ENCODE measurements around the gene AP2S1.
"Not testable (repeated sequence)": the region's sequence is repeated elsewhere in the genome, so short reads cannot be mapped to it uniquely, and the experiment has no call there.

AP2S1 gene

DNA sequence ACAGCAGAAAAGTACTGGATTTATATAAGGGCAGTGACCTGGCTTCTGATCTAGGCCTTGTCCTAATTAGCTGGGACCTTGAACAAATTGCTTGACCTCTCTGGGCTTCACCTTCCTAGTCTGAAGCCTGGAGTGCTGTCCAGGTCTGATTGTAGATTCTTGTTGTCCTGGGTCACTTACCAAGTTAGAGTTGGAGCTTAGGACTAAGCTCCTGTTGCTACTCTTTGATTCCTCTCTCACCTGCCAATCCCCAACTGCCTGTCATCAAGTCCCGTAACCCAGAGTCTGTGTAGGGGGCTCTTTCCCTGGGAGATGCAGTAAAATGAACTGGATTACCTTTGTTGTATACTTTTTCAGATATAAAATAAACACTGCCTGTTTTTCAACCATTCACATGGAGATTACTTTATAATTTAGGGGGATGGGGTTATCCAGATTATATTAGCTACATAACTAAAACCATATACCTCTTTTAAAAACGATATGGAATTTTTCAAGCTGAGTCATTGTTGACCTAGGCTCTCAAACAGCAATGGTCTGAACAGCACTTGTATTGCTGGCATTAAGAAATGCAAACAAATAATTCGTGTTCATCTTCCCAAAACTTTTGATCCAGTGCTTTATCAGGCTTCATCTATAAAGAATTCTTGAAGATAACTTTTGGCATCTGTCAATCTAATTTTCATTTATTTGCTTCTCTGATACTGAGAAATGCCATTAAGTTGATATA lies 15.9 kb upstream of the AP2S1 start:
- no peak for DNase-seq

DNA sequence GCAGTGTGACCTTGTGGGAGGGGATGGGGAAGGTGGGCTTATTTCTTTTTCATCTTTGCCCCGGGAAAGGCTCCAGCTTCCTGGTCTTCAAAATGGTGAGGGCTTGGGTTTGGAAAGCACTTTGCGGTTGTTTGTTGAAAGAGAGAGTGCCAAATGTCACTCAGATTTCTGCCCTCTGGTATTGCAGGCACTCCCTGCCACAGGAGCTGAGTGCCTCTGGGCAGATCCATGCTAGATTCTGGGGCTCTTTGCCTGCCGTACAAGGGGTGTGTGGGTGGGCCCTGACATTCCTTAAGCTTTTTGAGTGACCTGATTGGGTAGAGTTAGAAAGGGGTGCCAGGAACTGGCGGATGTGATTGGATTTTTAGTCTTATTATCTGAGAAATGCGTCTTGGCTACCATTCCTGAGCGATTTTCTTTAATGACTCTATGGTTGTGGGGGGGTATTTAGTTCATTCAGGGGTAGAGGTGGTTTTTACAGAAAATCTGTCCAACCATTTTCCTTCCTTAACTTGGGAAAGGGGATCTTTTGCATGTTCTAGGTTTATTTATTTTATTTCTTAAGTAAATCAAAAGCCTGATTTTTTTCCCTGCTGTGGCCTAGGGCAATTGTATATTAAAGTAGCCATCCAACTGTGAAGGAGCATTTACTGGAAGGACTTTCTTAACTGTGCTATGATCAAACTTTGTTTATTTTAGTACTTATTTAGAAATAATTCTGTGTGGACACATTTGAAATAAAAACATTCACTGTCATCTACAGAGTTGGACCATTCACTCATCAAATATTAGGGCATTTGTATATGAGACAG lies 13.4 kb upstream of the AP2S1 start:
- DNase-seq: no peak

DNA sequence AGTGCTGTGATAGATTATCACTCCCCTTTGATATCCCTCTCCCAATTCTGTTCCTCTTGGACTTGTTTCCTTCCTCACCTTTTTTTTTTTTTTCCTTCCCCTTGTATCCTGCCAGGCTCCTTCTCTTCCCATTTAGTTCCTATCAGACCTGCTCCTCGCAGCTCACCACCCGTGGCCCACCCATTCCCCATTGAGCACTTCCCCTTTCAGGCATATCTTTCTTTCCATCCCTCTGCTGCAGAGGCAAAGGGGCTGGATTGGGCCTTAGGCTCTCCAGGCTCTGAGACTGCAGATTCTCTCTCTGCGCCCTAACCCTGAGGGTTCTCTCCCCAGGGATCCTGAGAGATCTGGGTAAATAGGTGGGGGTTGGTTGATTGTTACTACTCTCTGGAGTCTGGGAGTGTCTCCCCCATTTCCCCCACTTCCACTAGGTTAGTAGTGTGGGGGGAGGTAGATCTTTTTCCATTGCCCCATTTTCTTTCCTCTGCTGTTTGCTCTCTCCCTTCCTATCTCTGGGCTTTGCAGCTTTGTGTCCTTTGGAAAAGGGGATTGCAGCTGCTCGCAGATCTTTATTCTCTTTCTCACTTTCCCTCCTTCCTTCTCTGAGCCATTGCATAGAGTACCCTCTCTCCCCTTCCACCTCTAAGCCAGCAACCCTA lies 12.5 kb upstream of the AP2S1 start:
- no peak for DNase-seq

DNA sequence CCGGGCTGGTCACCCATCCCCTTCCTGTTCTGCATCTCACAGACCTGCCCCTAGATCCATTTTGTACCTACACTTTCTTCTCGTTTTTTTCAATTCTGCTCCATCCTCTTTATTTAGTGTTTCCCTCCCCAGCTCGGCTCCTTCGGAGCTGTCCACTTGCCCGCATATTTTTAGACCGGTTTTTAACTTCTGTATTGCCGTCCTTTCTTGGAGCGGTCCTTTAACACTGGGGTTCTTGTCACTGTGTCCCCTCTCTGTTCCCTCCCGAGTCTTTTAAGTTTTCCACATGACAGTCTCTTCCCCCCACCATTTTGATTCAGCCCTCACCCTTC lies 11.8 kb upstream of the AP2S1 start:
- no peak for DNase-seq

DNA sequence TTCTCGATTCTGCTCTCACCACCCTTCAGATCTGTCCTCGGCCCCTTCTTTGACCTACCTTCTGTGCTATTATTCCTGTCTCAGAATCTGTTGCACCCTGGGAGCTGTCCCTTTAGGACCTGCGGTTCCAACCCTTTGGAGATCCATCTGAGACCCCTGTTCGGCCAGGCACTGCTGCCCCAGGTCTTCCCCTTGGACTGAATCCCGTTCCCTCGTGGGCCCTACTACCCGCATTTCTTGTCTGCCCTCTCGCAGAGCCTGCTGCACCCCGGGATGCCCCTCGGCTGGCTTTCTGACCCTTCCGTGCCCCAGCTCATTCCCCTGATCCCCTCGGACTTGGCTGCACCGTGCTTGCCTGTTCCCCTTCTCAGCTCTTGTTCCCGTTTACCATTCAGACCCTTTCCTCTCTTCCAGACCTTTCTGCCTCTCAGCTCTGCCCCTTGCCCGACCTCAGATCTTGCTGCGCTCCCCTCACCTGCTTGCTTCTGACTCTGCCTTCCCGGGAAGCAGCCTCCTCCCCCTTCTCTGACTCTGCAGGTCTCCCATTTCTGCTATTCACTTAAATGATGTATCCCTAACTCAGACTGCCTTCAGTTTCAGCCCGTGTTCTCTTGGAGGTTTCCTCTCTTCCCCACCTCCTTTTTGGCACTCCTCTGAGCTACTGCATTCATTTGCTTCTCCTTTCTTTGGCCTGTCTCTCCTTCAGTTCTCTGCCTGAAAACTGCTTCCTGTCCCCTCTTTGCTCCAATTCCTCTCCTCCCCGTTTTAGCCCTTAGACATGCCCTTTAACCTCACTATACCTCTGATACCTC lies 11.3 kb upstream of the AP2S1 start:
- no peak for DNase-seq

DNA sequence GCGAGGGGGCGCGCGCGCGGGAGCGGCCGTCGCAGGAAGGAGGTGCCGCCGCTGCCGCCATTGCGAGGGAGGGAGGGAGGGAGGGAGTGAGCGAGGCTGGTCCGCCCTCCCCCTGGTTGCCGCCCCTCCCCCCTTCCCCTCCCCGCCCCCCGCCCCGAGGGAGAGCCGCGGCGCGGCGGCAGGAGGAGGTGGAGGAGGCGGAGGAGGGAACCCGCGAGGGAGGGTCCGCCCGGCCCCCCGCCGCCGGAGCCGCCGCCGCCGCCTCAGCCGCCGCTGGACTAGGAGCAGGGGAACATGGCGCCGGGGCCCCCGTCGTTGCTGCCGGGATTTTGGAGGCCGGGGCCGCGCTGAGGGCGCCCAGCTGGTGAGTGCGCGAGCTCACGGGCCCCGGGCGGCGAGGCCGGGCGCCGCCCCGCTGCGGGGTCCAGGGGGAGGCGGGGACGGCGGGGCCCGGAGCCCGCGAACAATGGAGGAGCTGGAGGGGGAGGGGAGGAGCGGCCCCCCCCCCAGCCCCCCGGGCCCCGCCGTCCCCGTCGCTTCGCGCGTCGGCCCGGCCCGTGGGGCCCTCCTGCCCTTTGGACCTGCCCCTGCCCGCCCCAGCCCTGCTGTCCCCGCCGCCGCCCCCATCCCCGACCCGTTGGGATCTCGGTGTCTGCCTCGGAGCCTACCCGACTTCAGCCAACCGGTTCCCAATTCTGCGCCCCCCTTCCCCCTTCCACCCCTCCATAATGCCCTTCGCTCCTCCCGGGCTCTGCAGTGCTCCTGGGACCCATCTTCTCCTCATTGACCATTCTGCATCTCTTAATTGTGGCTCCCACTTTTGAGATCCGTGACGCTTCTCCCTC lies 10.4 kb upstream of the AP2S1 start, which contains the start of gene ARHGAP35:
ARHGAP35 (plus strand) TSS at position 152 of the 845 bp plus-strand sequence. CDS start 57,679 bp downstream, outside the sequence.
- DNase-seq: no peak

DNA sequence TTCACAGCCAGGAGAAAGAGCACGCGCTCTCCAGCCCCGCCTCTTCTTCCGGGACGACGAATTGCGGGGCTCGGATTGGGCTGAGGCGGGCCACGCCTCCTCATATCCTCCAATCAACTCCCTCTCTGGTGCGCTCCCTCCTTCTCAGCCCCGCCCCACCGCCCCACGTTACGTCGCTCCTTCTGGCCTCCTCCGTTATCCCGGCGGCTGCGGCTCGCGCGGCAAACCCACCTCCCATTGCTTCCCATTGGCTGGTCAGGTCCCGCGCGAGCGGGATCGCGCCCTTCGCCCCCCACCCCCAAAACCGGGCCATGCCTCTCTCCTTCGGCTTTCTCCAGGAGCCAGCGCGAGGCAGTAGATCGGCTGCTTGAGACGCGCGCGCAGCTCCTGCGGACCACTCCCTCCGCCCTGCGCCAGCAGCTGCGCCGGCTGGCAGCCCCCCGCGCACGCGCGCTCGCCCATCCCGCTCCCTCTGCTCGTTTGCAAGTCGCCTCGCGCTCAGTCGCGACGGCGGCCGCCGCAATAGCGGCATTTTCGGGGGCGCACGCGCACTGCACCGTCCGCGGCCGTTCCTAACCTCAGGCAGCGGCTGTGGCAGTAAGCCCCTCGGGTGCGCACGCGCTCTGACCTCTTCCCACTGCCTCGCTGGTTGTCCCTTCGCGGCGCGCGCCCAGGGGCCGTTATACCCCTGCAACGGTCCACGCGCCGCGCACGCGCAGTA lies 9.6 kb upstream of the AP2S1 start:
- peak; percentile 90 for DNase-seq

DNA sequence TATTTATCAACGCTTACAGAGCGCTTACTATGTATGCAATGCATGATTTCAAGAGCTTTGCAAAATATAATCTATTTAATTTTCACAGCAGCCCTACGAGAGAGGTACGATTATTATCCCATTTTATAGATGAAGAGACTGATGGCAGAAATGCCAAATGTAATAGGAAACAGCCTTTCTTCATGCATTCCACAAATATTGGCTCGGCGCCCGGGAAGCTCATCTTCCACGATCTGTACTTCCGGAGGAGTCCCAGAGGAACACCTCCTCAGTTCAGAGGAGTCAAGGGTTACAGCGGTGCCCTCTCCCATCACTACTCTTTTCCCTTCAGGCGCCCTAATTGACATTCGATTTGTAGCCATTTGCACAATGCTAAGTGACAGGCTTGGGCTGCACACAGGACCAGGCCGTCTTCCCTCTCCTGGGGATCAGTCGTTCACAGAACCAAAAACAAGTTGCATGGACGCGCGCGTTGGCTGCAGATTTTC lies 9.0 kb upstream of the AP2S1 start:
- peak; percentile 78 for DNase-seq

DNA sequence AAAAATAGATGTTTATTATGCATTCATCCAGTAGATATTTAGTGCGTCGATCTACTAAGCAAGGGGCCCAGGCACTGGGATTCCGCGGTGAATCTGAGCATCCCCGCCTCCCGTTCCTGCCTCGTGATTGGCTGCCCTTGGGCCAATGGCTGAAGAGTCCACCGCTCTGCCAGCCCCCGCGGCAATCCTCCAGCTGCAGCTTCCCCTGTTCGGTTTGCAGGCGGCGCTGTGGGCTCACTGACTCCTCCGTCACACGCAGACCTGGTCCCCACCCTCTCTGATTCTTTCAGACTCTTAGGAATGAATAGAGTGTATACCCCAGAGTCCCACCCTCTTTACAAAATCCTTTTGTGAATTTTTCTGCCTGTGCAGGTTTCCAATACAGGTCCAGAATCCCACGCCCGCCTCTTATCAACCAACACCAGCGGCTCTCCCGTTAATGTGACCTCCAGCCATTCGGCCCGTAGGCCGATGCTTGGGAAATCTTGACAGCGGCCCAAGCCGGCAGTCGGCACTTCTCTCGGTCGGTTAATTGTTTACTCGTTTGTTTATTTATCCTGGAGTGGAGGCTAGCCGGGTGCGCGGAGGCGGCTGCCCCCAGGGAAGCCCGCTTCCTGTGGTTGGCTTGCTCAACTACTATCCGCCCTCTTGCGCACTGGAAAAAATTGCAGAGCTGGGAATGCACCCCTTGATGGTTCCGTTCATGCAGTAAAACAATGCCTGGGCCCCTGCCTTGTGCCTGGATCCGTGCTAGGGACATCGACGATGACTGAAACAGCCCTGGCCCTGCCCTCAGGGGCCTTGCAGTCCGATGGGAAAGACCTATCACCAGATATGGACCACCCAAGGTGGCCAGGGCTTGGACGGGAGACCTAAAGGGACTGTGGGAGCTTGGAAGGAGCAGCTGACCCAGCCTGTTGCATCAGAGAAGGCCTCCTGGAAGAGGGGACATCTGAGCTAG lies 5.7 kb upstream of the AP2S1 start:
- DNase-seq: peak; percentile 74

DNA sequence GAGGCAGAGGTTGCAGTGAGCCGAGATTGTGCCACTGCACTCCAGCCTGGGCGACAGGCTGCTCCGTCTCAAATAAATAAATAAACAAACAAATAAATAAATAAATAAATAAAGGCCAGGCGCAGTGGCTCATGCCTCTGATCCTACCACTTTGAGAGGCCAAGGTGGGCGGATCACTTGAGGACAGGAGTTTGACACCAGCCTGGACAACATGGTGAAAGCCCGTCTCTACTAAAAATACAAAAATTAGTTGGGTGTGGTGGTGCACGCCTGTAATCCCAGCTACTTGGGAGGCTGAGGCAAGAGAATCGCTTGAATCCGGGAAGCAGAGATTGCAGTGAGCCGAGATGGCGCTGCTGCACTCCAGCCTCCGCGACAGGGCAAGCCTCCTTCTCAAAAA lies 4.1 kb upstream of the AP2S1 start:
- not testable (repeated sequence) for DNase-seq

DNA sequence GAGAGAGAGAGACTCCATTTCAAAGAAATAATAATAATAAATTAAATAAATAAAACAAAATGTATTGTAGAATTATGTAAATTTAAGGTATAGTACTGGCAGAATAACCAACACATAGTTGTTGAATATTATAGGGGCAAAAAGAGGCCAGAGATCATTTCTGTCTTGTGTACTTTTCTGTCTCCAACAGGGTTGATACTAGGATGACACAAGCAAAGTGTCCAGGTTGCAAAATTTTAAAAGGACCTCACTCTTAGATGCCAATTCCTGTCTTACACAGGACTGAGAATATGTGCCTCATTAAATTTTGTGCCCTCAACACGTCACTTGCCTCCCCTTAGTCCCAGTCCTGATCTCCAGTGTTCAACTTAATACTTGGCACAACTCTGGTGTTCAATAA lies 2.2 kb upstream of the AP2S1 start:
- DNase-seq: no peak

DNA sequence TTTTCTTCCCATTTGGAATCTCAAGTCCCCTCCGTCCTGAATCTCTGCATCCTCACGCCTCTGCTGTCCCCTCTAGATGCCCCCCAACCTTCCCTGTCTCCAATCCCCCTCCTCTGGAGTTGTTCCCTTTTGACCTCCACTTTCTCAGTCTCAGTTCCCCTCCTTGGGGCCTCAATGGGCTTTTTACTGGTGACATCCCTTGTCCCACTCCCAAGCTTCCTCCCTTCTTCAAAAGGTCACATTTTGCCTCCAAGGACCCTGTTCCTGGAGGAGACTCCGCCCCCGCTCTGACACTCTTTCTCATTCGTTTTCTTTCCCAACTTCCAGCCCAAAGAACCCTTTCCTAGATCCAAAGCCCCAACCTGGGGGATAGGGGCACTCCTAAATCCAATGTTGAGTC lies 1.0 kb downstream of the AP2S1 start:
- DNase-seq: no peak

DNA sequence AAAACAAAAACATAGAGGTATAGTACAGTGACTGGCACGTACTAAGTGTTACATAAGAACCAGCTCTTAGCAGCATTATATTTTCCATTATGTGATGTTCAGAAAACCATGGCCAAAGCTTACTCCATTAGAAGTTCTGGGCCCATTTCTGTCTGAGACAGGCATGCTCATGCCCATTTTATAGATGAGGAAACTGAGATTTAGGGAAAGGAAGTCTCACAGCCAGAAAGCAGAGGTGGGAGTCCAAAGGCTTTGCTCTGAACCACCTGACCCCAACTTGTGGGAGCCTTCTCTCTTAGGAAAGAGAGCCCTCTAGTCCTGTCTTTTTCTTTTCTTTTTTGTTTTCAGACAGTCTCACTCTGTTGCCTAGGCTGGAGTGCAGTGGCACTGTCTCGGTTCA lies 2.3 kb downstream of the AP2S1 start:
- DNase-seq: no peak

DNA sequence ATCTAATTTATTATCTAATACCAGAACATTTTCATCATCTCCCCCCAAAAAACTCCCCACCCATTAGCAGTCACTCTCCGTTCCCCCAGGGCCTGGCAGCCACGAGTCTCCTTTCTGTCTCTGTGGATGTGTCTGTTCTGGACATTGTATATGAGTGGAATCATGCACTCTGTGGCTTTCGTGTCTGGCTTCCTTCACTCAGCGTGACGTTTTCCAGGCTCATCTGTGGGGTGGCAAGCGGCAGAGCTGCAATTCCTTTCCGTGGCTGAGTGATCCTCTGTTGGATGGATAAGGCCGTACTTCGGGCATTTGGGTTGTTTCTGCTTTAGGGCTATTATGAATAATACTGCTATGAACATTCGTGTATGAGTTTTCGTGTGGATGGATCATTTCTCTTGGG lies 3.1 kb downstream of the AP2S1 start:
- DNase-seq: no peak

DNA sequence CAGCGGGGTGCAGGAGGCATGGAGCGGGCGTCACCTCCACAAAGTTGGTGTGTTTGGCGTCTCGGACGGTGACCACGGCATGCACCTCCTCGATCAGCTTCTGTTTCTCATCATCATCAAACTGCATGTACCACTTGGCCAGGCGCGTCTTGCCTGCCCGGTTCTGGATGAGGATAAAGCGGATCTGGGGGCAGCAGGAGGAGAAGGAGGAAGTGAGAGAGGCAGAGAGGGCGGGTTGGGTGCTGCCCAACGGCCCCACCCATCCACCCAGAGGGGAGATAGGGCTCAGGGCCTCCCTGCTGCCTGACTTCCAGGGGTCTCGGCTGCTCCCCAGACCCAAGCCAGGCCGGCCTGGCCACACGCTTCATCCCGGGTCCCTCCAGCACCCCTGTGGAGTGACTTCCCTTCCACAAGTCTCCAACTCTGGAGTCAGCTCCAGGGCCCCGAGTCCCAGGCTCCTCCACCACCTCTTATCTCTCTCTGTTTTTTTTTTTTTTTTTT lies 4.6 kb downstream of the AP2S1 start:
- DNase-seq: no peak

DNA sequence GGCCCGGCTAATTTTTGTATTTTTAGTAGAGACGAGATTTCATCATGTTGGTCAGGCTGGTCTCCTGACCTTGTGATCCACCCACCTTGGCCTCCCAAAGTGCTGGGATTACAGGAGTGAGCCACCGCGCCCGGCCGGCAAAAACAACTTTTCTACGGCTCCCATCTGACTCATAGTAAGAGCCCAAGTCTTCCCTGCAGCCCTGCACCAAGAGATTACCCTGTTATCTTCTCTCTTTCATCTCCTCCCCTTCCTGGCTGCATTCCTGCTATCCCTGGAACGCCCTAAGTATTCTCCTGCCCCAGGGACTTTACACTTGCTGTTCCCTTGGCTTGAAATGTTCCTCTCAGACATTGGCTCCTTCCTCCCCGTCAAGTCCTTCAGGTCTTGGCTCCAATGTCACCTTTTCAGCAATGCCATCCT lies 6.6 kb downstream of the AP2S1 start:
- DNase-seq: no peak

DNA sequence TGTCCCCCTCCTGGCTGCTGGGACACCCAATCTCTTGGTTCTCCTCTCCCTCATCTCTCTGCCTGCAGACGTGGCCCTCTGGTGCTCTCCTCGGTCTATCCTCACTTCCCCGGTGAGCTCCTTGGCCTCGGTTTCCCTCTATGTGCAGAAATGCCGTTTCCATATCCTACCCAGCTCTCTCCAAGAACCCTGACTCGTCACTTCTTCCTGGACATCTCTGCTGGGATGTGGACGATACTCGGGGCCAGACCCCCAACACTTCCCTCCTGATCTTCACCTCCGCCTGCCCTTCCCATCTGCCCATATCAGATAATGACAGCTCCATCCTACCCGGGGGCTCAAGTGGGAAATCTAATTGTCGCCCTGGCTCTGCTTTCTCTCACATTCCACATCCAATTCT lies 7.9 kb downstream of the AP2S1 start:
- no peak for DNase-seq

DNA sequence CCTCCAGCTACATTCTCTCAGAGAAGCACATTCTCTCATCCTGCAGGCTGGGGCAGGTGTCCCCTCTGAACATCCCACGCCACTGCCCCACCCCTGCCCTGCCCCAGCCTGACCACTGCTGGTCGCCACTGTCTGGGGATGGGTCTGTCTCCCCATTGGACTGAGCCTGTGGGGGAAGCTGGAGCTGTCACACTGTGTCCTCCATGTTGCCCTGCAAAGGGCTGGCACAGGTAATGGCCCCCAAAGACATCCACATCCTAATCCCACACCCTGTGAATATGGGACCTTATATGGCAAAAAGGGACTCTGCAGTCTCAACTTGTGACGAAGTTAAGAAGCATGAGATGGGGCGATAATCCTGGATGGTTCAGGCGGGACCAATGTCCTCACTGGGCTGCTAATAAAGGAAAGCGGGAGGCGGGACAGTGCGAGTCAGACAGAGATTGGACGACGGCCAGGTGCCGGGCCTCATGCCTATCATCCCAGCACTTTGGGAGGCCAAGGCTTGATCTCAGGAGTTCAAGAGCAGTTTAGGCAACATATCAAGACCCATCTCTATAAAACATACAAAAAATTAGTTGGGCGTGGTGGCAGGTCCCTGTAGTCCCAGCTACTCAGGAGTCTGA lies 9.1 kb downstream of the AP2S1 start:
- no peak for DNase-seq

DNA sequence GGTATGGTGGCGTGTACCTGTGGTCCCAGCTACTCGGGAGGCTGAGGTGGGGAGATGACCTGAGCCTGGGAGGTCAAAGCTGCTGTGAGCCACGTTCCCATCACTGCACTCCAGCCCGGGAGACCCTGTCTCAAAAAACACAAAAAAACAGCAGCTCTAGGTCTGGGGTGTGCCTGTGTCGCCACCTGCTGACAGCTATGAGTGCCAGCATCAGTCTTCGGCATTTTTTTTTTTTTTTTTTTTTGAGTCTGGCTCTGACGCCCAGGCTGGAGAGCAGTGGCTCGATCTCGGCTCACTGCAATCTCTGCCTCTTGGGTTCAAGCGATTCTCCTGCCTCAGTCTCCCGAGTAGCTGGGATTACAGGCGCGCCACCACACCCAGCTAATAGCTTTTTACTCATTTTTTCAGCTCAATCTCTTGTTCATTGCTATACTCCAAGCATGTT lies 10.1 kb downstream of the AP2S1 start:
- DNase-seq: no peak

All from NCI-H1417 treated with DMSO at 0.1 percent for 48 hours (cell line).